HG03558 (cell line): ENCODE measurements around the gene CEACAM21.

Experiments
- ATAC-seq: cut with Tn5 transposase; IDR thresholded peaks from one replicate; pipeline ENCODE4 v1.9.1; 2021; ENCODE audit warnings: moderate number of reproducible peaks; ENCODE audit not compliant: unreplicated experiment; ENCODE audit errors: extremely low read depth

Gene CEACAM21

DNA sequence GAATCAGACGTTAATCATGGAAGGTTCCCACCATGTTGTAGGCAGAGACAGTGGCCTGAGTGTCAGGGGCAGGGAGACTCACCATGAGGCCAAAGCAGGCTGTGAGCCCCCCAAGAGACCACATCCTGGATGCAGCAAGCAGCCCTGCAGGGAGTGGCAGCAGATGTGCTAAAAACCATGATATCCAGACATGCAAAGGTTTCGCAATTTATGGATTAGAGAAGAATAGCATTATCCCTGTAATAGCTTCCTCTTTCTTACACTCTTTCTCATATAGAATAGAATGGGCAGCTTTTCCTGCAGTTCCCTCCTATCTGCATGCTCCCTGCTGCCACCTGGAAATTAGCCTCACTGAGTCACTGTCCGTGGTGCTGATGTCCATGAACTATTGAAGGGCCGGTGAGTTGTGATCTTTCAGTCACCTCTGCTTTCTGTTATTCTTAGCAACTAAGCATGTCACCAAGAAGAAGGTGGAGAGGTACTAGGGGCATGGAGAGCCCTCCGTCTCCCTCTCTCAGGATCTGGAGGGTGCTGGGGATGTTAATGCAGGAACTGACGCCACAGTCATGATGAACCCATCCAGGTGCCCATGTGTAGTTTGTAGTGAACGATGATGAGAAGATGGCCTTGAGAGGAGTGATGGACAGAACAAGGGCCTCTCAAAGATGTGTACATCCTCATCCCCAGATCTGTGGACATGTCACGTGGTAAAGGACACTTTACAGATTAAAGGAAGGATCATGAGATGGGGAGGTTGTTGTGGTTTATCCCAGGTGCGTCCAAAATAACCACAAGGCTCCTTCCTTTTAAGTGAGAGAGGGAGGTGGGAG lies 41.0 kb downstream of the CEACAM21 start:
- ATAC-seq: no peak

DNA sequence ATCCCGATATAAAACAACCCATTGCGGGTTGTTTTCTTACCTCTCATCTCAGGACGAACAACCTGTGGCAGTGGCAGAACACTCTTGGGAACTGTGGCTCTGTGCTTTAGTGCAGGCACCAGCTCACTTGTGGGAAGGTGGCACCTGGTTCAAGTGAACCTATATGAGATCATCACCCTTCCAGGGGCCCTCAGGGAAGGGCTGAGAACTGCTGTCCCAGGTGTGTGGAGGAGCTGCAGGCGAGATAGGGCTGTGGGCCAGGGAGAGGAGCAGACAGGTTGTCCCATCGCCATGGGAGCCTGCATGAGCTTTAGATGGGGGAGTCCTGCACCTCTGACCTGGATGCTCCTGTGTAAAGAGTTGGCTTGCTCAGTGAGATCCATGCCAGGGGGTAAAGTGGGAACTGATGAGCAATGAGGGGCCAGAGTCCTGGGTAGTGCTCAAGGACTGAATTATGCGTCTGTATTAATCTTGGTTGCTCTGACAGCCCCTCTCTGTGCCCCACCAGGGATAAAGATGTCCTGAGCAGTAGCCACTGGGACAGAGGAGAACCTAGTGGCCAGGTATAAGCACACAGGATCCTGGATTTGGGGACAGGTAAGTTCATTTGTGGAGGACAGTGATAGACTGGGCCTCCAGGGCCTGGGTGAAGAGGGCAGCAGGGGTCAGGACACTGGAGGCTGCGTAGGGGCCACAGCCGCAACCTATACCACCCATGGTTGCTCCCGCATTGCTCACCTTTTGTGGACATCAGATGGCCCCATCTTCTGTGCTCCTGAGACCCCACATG lies 42.2 kb downstream of the CEACAM21 start:
- ATAC-seq: no peak

DNA sequence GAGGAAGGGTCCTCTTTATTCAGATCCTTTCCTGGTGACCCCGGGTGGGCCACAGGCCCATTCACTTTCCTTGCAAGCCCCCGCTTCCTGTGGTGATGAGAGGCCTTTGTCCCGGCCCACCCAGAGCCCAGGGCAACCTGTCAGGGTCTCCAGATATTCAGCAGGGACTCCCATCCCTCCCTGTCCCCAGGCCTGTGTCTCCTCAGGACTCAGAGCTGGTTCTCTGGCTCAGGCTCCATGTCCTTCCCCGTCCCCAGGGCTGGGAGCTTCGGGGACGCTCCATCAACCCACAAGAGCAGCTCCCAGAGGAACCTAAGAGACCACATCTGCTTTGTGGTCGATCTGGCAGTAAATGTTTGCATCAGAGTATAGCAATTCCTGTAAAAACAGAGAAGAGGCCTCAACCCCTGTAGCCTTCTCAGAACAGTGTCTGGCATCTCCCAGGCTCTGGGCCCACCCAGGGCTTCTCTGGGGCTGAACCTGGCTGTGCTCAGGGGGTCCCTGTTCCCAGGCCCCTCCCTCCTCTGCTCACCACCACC lies 43.1 kb downstream of the CEACAM21 start:
- ATAC-seq: no peak

DNA sequence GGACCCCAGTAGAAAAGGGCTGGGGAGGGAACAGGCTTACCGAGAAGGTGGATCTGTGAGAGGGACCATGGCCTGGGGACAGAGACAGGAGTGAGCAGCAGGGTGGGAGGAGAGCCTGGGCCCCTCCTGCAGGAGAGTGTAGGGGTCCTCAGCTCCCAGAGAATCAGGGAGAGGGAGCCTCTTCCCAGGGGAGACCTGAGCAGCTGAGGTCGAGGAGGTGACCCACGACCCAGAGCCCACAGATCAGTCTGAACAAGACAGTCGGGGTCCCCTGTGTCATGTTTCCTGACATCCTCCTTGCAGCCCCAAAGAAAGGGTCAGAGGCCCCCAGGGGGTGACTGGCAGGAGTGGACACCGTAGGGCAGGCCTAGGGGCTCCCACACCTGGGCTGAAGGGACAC lies 44.2 kb downstream of the CEACAM21 start:
- ATAC-seq: no peak

DNA sequence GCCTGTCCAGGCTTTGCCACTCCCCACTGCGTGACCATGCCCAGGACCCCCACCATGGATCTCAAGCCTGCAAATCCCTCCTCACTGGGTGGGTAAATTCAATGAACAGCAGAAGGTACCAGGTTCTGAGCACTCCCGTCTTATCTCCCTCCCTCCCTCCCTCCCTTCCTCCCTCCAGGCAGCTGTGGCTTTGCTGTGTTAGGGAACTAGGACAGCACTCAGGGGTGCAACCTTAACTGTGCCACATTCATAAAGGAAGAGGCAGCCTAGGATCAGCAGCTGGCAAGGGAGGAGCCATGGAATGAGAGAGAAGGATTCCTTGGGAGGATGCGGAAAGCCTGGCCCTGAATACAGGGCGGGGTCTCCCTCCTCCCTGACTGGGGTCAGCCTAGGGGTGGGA lies 45.3 kb downstream of the CEACAM21 start:
- no peak for ATAC-seq

DNA sequence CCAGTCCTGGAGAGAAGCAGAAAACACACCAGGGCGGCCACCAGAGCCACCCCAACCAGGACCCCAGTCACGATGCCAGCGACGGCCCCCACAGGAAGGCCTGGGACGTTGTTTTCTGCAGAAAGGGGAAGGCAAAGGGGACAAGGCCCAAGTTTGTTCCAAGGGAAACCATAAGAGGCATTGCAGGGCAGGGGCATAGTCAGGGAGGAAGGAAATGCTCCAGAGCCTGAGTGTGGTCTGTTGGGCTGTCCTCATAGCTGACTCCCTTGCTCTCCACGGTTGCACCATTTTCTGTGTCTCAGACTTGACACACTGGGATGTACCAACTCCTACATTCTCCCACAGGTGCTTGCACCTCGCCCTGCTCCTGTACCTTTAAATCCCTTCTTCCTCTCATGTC lies 45.7 kb downstream of the CEACAM21 start:
- ATAC-seq: no peak

DNA sequence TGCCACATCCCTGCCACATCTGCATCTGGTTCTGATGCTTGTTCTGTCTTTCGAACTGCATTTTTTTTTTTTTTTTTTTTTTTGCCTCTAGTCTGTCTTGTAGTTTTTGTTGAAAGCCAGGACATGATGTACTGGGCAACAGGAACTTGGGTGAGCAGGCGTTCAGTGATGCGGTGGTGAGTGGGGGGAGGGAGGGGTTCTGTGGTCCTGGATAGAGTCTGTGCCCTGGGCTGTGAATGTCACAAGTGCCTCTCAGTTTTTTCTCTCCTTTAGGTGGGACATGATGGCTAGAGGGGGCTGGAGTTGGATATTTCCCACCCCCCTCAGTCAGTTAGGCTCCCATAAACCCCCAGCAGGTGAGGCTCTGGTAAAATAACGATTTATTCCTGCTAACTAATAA lies 47.4 kb downstream of the CEACAM21 start:
- no peak for ATAC-seq

DNA sequence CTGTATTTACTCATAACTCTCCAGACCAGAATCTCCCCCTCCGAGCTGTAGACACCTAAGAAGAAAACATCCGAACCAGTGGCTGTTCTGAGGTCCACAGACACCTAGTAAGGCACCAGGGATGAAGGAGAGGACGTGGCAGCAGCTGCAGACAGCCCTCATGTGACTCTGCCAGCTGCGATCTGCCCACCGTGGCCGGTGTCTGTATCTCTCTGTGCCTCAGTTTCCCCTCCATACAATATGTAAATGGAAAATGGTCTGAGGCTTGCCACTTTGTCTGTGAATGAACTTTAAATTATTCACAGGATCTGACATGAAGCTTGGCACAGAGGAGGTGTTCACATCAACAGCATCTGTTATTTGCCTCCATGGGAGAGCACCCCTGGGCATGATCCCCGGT lies 48.5 kb downstream of the CEACAM21 start:
- ATAC-seq: no peak

DNA sequence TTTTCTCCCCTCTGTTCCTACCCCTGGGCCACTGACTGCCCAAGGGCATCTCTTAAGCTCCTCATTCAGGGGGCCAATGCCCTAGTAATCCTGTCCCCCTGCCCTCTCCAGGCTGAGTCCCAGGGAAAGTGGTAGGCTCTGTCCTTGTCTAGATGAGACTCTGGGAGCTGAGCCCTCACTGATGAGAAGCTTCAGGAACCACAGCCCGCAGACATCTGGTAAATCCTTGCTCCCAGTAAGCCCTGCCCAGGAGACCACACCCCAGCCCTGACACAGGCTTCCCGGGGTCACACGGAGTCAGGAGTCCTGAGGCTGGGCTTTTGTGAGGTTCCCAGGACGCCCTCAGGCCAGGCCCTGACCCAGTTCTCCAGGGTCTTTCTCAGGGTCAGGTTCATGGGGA lies 49.0 kb downstream of the CEACAM21 start:
- ATAC-seq: no peak

DNA sequence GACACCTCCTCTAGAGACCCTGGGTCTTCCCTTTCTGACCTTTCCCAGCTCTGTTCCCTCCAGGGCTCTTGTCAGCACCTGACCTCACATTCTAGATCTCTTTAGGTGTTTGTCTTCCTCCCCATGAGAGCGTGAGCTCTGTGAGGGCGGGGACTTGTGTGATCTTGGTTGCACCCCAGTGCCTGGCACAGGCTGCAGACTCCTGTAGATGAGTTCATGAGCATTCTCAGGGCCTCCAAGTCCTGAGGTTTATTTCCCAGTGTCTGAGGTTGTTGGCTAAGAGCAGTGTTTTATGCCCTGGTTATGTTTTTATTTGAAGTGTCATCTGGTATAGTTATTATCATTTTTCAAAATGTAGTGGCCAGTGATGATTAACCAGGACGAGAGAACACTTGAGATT lies 50.3 kb downstream of the CEACAM21 start:
- ATAC-seq: no peak

DNA sequence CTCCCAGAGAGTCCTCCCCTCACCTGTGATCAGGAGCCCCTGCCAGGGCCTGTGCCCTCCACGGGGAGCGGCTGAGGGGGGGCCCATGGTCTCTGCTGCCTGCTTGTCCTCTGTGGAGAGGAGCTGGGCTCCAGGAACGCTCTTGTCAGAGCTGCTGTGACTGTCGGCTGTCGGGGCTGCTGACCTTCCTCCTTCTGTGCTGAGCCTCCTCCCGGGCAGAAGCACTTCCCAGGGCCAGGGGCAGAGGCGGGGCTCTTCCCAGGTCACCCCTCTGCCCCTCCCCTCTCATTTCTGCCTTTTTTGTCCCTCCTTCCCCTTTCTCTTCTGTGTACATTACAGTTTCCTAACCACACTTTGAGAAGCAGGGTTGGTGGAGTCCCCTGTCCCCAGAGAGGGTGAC lies 50.9 kb downstream of the CEACAM21 start, which contains the start of gene CEACAM4:
TSS of gene CEACAM4 (minus strand) at position 198 of the 400 bp plus-strand sequence. CDS start at position 87, 111 bp downstream.
- no peak for ATAC-seq

DNA sequence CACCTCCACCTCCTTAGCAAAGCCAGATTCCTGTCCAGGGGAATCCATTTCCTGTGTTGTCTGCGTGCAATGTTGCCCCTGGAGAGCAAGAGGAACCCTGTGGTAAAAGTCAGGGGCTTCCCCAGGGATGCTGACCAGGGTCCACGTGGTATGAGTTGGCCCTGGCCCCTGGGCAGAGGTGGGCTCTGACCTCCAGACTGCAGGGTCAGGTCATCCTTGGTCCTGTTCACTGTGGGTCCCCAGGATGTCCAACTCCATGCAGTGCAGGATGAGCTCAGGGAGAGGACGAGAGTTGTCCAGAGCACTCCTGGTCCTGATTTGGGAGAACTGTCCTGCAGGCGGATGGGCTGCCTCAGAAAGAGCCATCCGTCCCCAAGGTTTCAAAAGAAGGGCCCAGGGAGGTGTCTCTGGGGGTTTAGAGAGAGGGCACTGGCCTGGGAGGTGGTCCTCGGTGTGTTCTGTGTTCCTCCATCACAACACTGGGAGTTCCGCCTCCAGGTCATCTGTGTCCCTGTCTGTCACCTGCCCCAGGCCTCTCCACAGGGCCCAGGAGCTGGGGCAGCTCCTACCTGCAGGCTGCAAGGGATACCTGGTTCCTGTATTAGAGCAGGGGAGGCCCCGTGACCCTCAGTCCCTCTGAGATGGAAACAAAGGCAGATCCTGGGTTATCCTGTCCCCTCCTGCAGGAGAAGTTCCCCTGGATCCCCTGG lies 52.2 kb downstream of the CEACAM21 start:
- ATAC-seq: no peak
